Activated CD4-positive, alpha-beta T cell treated with anti-CD3 and anti-CD28 coated beads for 36 hours (primary cell): ENCODE measurements around the gene CSF2RB. TPM values are rescaled to one million over a fixed set of nuclear protein-coding genes. Genes with fewer than 3 reads are reported as not detected.
A peak's percentile ranks its signal among the peaks of the same experiment; 100 is the strongest.

ENCODE experiments used
- ATAC-seq: fragments of 200-7000 bp; cut with Tn5 transposase; one replicate; pipeline ENCODE4 v1.10.0; 2021; ENCODE audit warnings: mild to moderate bottlenecking, moderate library complexity
- CTCF ChIA-PET: fragments of 350-600 bp; sonication (Branson Sonifier 250); formaldehyde crosslinking; loops from one replicate; lab custom pipeline; 2021; ENCODE audit warnings: antibody characterized with exemption; lab: Charles Lee
- POLR2A ChIA-PET: fragments of 350-600 bp; sonication (Branson Sonifier 250); formaldehyde crosslinking; loops from one replicate; lab custom pipeline; 2021; ENCODE audit warnings: antibody characterized with exemption, inconsistent platforms; lab: Charles Lee
- DNase-seq: peaks from one replicate; pipeline ENCODE4 v3.0.0-alpha.2; 2020
- H3K27ac Mint-ChIP-seq: one replicate; pipeline ENCODE4 v1.8.0; 2021; ENCODE audit warnings: mixed read lengths
- H3K27me3 Mint-ChIP-seq: one replicate; pipeline ENCODE4 v1.8.0; 2021; ENCODE audit warnings: mixed read lengths
- H3K36me3 Mint-ChIP-seq: one replicate; pipeline ENCODE4 v1.8.0; 2021; ENCODE audit warnings: low read depth, mixed read lengths
- H3K4me1 Mint-ChIP-seq: one replicate; pipeline ENCODE4 v1.8.0; 2021; ENCODE audit warnings: mixed read lengths
- H3K4me3 Mint-ChIP-seq: one replicate; pipeline ENCODE4 v1.8.0; 2021; ENCODE audit warnings: mild to moderate bottlenecking, moderate library complexity, mixed read lengths
- H3K9me3 Mint-ChIP-seq: one replicate; pipeline ENCODE4 v1.8.0; 2021; ENCODE audit warnings: low read depth, mixed read lengths
- intact Hi-C, 2 experiments: fragments of 100-400 bp; cut with DNase I in 1 of 2; cut with micrococcal nuclease in 1 of 2; formaldehyde crosslinking; loops; one replicate each; pipeline versions ENCODE4 v1.14.2 to v1.15.1; 2022 to 2024; cut with DNase I, micrococcal nuclease
- total RNA-seq, 2 experiments: library from RNA; stranded (reverse); gene quantifications; one replicate each; pipeline ENCODE4 v1.2.3, GENCODE V29; 2021

CSF2RB gene
- total RNA-seq, 2 experiments from 2014 or later, result 0.30 to 0.54 TPM

DNA sequence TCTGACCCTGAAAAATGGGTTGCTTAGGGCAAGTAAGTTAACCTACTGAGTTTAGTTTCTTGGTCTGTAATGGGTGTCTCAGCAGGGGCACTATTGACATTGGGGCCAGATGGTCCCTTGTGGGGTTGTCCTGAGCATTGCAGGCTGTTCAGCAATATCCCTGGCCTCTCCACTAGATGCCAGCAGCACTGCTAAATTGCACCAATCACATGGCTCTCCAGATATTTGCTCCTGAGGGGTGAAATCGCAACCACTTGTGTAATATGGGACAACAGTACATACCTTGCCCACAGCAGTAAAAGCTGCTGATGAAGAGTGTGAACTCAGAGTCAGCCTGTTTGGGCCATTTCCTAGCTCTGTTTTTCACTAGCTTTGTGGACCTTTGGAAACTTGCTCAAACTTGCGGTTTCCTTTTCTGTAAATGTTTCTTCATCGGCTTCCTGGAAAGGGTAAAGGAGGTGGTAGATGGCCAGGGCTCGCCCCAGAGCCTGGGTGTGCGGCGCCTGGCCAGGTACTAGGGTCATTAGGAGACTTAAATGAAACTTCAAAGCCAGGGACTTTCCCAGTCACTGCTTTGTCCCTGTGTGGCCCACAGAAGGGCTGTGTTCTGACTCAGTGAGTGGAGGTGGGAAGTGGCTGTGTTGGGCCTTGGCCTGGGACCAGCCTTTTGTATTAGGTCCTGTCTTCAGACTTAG is 39.7 kb upstream of the CSF2RB start:
- Mint-ChIP-seq H3K4me1 (peaks cover 18% of the 10 kb centered on the region), H3K27ac (peak overlapping the region; percentile 88), H3K27me3 (peaks cover 6% of the 10 kb centered on the region), H3K36me3 (no peaks in the 10 kb centered on the region), H3K9me3 (no peaks in the 10 kb centered on the region), H3K4me3 (no peak overlapping the region)
- POLR2A ChIA-PET, result interaction anchor here (0.5 to 1.0 kb wide), 3 partner anchors 13 to 383 kb away, joined by 3 to 7 read pairs (median 3); partner anchors contain the start of gene NCF4
- intact Hi-C loops, result loop anchor here (1.0 to 5.0 kb wide), 2 partner anchors 104 to 105 kb away; no protein-coding TSS in a partner anchor
- CTCF ChIA-PET, result interaction anchor here (0.6 to 1.5 kb wide), 8 partner anchors 13 to 104 kb away, joined by 3 to 7 read pairs (median 4); partner anchors contain the start of gene NCF4
- DNase-seq (peak; percentile 67), ATAC-seq (peak; percentile 89)

DNA sequence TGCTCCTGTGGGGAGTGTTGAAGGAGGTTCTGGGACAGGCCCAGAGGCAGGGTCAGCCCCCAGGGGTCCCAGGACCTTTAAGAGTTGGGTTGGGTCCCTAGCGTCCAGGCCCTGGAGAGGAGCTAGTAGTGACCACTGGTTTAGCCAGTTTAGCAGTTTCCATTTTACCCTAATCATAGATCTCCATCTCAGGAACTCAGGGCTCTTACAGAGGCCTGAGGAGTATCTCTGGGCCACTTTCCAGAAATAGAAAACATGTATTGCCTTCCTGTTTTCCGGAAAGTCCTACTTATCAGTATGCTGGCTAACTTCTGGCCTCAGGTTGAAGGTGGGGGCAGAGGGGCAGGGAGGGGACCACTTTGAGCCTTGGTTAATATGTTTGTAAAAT is 39.1 kb upstream of the CSF2RB start:
- ChIA-PET CTCF (interaction anchor here (0.9 to 1.5 kb wide), 6 partner anchors 13 to 104 kb away, joined by 3 to 7 read pairs (median 4); partner anchors contain the start of gene NCF4), POLR2A (interaction anchor here (0.5 to 1.0 kb wide), 2 partner anchors 13 to 384 kb away, joined by 3 to 7 read pairs; partner anchors contain the start of gene NCF4)
- intact Hi-C loops, result loop anchor here in 1 of 2 experiments (5.0 kb wide), 1 partner anchor 103 kb away; no protein-coding TSS in a partner anchor
- Mint-ChIP-seq H3K27me3 (peaks cover 6% of the 10 kb centered on the region), H3K27ac (peak overlapping the region; percentile 88), H3K4me3 (no peak overlapping the region), H3K4me1 (peaks cover 18% of the 10 kb centered on the region), H3K9me3 (no peaks in the 10 kb centered on the region), H3K36me3 (no peaks in the 10 kb centered on the region)
- DNase-seq, result no peak
- ATAC-seq, result no peak

DNA sequence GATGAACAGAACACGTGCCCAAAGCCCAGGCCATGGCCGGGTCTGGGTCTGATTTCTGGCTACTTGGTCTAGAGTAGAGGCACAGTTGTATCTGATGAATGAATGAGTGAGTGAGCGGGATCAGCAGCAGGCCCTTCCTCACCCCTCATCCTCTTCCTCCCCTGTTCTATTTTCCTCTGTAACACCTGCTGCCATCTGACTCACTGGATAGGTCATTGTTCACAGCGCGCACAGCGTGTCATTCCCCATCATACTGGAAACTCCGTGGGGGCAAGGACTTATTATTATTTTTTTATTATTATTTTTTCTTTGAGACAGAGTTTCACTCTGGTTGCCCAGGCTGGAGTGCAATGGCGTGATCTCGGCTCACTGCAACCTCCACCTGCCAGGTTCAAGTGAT is 38.7 kb upstream of the CSF2RB start:
- intact Hi-C loops, result loop anchor here in 1 of 2 experiments (5.0 kb wide), 1 partner anchor 103 kb away; no protein-coding TSS in a partner anchor
- CTCF ChIA-PET, result interaction anchor here (0.9 to 1.5 kb wide), 4 partner anchors 22 to 610 kb away, joined by 3 to 5 read pairs (median 4); no protein-coding TSS in a partner anchor
- peaks cover 18% of the 10 kb centered on the region for H3K4me1 Mint-ChIP-seq
- no peaks in the 10 kb centered on the region for H3K36me3 Mint-ChIP-seq
- peak overlapping the region; percentile 88 for H3K27ac Mint-ChIP-seq
- no peak for ATAC-seq
- H3K27me3 Mint-ChIP-seq, result peaks cover 7% of the 10 kb centered on the region
- POLR2A ChIA-PET, result no interaction called here
- peaks cover 1% of the 10 kb centered on the region for H3K9me3 Mint-ChIP-seq
- H3K4me3 Mint-ChIP-seq, result no peak overlapping the region
- no peak for DNase-seq

- Mint-ChIP-seq H3K27ac (no peak overlapping the region), H3K36me3 (peaks cover 3% of the 10 kb centered on the region), H3K4me3 (no peak overlapping the region), H3K9me3 (peaks cover 9% of the 10 kb centered on the region), H3K27me3 (peaks cover 8% of the 10 kb centered on the region), H3K4me1 (peaks cover 21% of the 10 kb centered on the region)
- POLR2A ChIA-PET, result no interaction called here
- ATAC-seq (no peak), DNase-seq (no peak)
- CTCF ChIA-PET, result interaction anchor here (0.6 to 0.9 kb wide), 2 partner anchors 43 to 609 kb away, joined by 3 read pairs; no protein-coding TSS in a partner anchor
- intact Hi-C loops, result no loop called here
Observed at GRCh38 chr22:36875741-36876140, 37.7 kb upstream of the CSF2RB start.

GRCh38 chr22:36879775-36880174 is 33.7 kb upstream of the CSF2RB start:
- Mint-ChIP-seq H3K27ac (no peak overlapping the region), H3K4me1 (peaks cover 27% of the 10 kb centered on the region), H3K27me3 (peaks cover 9% of the 10 kb centered on the region), H3K4me3 (no peak overlapping the region), H3K9me3 (peaks cover 25% of the 10 kb centered on the region), H3K36me3 (peaks cover 11% of the 10 kb centered on the region)
- DNase-seq (no peak), ATAC-seq (no peak)
- POLR2A ChIA-PET, result no interaction called here
- intact Hi-C loops, result no loop called here
- CTCF ChIA-PET, result interaction anchor here (0.6 to 1.4 kb wide), 4 partner anchors 21 to 26 kb away, joined by 3 to 7 read pairs (median 4); no protein-coding TSS in a partner anchor

GRCh38 chr22:36881504-36882245 is 31.8 kb upstream of the CSF2RB start:
- H3K27ac Mint-ChIP-seq, result peak overlapping the region; percentile 91
- intact Hi-C loops, result loop anchor here in 1 of 2 experiments (1.0 kb wide), 2 partner anchors 20 to 105 kb away; partner anchors contain the start of genes IFT27 and NCF4
- ATAC-seq (peak; percentile 71), DNase-seq (no peak)
- POLR2A ChIA-PET, result interaction anchor here (0.6 kb wide), 1 partner anchor 28 kb away, joined by 3 read pairs; no protein-coding TSS in a partner anchor
- H3K4me1 Mint-ChIP-seq, result peaks cover 36% of the 10 kb centered on the region
- CTCF ChIA-PET, result interaction anchor here (0.7 to 1.3 kb wide), 7 partner anchors 13 to 99 kb away, joined by 3 to 8 read pairs (median 4); no protein-coding TSS in a partner anchor
- H3K36me3 Mint-ChIP-seq, result peaks cover 11% of the 10 kb centered on the region
- H3K27me3 Mint-ChIP-seq, result peaks cover 9% of the 10 kb centered on the region
- peaks cover 25% of the 10 kb centered on the region for H3K9me3 Mint-ChIP-seq
- no peak overlapping the region for H3K4me3 Mint-ChIP-seq

- Mint-ChIP-seq H3K4me3 (no peak overlapping the region), H3K27ac (no peak overlapping the region), H3K36me3 (peaks cover 11% of the 10 kb centered on the region), H3K4me1 (peaks cover 40% of the 10 kb centered on the region), H3K27me3 (peaks cover 4% of the 10 kb centered on the region), H3K9me3 (peaks cover 25% of the 10 kb centered on the region)
- ATAC-seq, result peak; percentile 77
- intact Hi-C loops, result no loop called here
- ChIA-PET CTCF (interaction anchor here (0.9 to 2.9 kb wide), 5 partner anchors 13 to 315 kb away, joined by 3 to 17 read pairs (median 3); partner anchors contain the start of gene NCF4), POLR2A (interaction anchor here (0.6 kb wide), 1 partner anchor 69 kb away, joined by 3 read pairs; no protein-coding TSS in a partner anchor)
- DNase-seq, result no peak
Observed at GRCh38 chr22:36884349-36885158, 28.9 kb upstream of the CSF2RB start.

GRCh38 chr22:36885474-36885873 is 28.0 kb upstream of the CSF2RB start:
- Mint-ChIP-seq H3K4me1 (peaks cover 40% of the 10 kb centered on the region), H3K27ac (no peak overlapping the region), H3K27me3 (peaks cover 2% of the 10 kb centered on the region), H3K4me3 (no peak overlapping the region), H3K36me3 (peaks cover 11% of the 10 kb centered on the region), H3K9me3 (peaks cover 19% of the 10 kb centered on the region)
- CTCF ChIA-PET, result interaction anchor here (1.0 to 2.9 kb wide), 3 partner anchors 16 to 109 kb away, joined by 3 to 17 read pairs (median 3); partner anchors contain the start of gene IFT27
- intact Hi-C loops, result no loop called here
- DNase-seq, result no peak
- POLR2A ChIA-PET, result no interaction called here
- no peak for ATAC-seq

GRCh38 chr22:36886016-36886415 is 27.4 kb upstream of the CSF2RB start:
- no peak for ATAC-seq
- Mint-ChIP-seq H3K4me1 (peaks cover 38% of the 10 kb centered on the region), H3K36me3 (peaks cover 7% of the 10 kb centered on the region), H3K9me3 (peaks cover 15% of the 10 kb centered on the region), H3K27ac (no peak overlapping the region), H3K27me3 (peaks cover 2% of the 10 kb centered on the region), H3K4me3 (no peak overlapping the region)
- ChIA-PET POLR2A (no interaction called here), CTCF (interaction anchor here (0.8 to 1.0 kb wide), 2 partner anchors 33 to 110 kb away, joined by 3 to 9 read pairs; partner anchors contain the start of gene IFT27)
- intact Hi-C loops, result no loop called here
- no peak for DNase-seq

DNA sequence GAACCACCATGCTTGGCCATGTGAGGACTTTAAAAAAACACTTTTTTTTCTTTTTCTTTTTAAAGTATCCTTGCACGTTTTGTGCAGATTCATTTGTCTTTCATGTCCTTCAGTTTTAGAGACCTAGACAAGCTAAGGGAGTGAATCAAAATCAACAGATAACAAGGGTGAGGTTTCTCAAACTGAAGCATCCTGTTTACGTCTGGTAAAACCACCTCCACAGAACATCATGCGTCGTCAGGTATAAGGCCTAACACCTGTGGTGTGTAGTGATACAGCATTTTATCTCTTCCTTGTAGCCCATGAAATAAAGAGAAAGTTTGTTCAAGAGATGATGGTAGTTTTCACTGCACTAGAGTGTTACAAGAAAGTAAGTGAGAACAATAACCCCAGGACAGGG is 26.3 kb upstream of the CSF2RB start:
- peaks cover 2% of the 10 kb centered on the region for H3K27me3 Mint-ChIP-seq
- ATAC-seq (no peak), DNase-seq (no peak)
- no peak overlapping the region for H3K4me3 Mint-ChIP-seq
- intact Hi-C loops, result no loop called here
- ChIA-PET CTCF (interaction anchor here (1.1 to 1.8 kb wide), 2 partner anchors 8 to 31 kb away, joined by 4 to 9 read pairs; no protein-coding TSS in a partner anchor), POLR2A (interaction anchor here (0.6 kb wide), 1 partner anchor 108 kb away, joined by 7 read pairs; no protein-coding TSS in a partner anchor)
- H3K4me1 Mint-ChIP-seq, result peaks cover 28% of the 10 kb centered on the region
- H3K9me3 Mint-ChIP-seq, result peaks cover 8% of the 10 kb centered on the region
- peaks cover 4% of the 10 kb centered on the region for H3K36me3 Mint-ChIP-seq
- H3K27ac Mint-ChIP-seq, result no peak overlapping the region
